Measurements from ENCODE around the gene PACC1. TPM values are rescaled to one million over a fixed set of nuclear protein-coding genes. Genes with fewer than 3 reads are reported as not detected.

PACC1 gene
- total and polyA plus RNA-seq, 11 donors = 1.8 to 7.9 (median 3.1) TPM

DNA sequence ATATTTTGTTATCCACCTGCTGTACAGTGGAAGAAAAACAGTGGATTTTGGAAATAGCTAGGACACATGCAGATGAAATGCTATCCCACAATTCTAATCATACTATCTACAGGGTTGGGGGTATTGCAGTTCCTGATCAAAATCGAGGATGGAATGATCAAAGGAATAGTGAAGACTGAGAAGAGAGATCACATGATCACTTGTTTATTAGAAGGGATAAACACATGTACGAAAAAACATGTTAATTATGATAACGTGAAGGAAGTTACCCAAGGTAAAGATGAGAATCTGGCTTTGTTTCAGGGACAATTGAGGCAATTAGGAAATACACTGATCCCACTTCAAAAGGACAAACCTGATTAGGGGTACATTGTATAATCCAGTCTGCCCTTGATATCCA lies 9.2 kb upstream of the PACC1 start:
- WGBS, 4 donors = 76 to 85% (median 84%) methylated on average over 3 of the region's 3 CpGs
- ATAC-seq (no peak), DNase-seq (no peak)
- Histone ChIP-seq H3K4me3 (no peak overlapping the region), H3K9me3 (no peaks in the 10 kb centered on the region), H3K4me1 (no peaks in the 10 kb centered on the region), H3K27me3 (no peaks in the 10 kb centered on the region), H3K36me3 (no peaks in the 10 kb centered on the region), H3K27ac (no peak overlapping the region)
- TF ChIP-seq POLR2A (IDR thresholded peaks at IDR 0.05) = no peak
- TF ChIP-seq, protein P1, sequence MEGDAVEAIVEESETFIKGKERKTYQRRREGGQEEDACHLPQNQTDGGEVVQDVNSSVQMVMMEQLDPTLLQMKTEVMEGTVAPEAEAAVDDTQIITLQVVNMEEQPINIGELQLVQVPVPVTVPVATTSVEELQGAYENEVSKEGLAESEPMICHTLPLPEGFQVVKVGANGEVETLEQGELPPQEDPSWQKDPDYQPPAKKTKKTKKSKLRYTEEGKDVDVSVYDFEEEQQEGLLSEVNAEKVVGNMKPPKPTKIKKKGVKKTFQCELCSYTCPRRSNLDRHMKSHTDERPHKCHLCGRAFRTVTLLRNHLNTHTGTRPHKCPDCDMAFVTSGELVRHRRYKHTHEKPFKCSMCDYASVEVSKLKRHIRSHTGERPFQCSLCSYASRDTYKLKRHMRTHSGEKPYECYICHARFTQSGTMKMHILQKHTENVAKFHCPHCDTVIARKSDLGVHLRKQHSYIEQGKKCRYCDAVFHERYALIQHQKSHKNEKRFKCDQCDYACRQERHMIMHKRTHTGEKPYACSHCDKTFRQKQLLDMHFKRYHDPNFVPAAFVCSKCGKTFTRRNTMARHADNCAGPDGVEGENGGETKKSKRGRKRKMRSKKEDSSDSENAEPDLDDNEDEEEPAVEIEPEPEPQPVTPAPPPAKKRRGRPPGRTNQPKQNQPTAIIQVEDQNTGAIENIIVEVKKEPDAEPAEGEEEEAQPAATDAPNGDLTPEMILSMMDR (IDR thresholded peaks at IDR 0.05) = no peak
- intact Hi-C loops (cut with DNase I) = no loop called here

DNA sequence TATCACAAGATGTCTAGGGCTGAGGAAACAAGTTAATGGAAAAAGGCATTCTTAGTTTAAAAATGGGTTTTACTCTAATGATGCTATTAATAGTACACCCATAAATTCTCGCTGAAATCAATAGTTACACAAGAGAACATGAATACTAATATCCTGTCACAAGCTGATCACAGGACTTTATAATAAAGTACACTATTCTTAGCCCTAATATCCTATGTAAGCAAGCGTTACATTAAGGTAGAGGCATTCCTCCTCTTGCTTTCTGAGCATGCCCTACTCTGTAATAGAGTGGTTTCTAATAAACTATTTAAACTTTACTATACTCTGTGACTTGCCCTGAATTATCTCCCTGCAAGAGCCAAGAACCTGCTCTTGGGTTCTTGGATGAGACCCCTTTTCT lies 6.5 kb upstream of the PACC1 start:
- 75 to 82% (median 79%) methylated on average over 2 of the region's 2 CpGs for WGBS, 4 donors
- intact Hi-C loops (cut with DNase I) = no loop called here
- Histone ChIP-seq H3K27ac (no peak overlapping the region), H3K27me3 (no peaks in the 10 kb centered on the region), H3K4me3 (no peak overlapping the region), H3K4me1 (no peaks in the 10 kb centered on the region), H3K9me3 (no peaks in the 10 kb centered on the region), H3K36me3 (no peaks in the 10 kb centered on the region)
- DNase-seq = no peak
- no peak for ATAC-seq
- TF ChIP-seq, protein P1 (IDR thresholded peaks at IDR 0.05) = no peak
- TF ChIP-seq POLR2A (IDR thresholded peaks at IDR 0.05) = no peak

DNA sequence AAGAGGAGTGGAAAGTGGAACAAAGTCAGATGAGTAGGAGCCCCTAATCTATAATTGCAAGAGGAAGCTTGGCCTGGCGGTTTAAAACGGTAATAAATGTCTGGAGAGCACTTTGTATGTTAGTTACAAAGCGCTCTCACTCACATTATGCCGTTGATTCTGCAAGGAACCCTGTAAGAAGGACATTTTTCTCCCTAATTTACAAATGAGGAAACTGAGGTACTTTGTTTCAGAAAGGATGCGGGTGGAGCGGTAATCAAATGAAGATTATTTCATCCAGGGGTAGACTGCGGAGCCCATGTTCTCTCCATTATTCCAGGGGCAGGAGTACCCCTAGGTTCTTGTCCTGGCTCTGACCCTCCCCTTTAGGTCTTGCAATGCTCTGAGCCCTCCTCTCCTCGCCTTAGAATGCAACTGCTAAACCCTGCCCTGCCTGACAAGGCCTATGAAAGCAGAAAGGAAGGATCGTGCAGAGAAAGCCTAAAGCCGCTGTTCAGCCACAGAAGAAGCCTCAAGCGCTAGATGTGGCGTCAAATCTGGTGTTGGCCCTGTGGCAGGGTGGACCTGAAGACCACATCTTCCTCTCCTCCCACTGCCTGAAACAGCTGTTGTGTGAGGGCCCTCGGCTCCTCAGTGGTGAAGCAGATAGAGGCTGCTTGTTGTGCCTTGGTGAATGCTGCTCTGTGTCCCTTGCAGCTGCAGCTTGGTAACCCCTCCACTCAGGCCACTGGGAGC lies 588 bp upstream of the PACC1 start:
- H3K27ac ChIP-seq = peak overlapping the region in 10 of 12 donors; percentile 5 to 79 (median 51)
- 65 to 76% (median 74%) methylated on average over 12 to 13 of the region's 13 CpGs for WGBS, 4 donors

DNA sequence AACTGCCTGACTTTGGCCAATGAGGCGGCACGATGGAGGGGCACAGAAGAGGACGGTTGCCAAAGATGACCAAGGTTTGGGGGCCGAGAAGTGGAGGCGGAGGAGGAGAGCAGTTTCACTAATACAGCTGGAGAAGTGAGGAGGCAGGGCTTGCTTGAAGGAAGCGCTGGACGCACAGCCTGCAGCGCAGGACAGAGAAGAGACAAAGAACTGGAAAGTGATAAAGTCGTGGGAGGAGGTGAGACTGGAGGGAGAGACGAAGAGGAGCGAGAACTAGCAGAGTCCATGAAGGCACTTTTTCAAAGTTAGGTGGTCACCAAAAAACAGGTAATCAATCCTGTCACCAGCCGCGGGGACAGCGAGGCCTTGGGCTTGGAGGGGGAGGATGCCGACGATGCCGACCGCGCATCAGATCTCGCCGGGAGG lies 771 bp downstream of the PACC1 start:
- Histone ChIP-seq H3K4me3 (peak overlapping the region; percentile 68 to 96 (median 88)), H3K36me3 (peaks cover 0 to 29% (median 15%) of the 10 kb centered on the region in 9 donors), H3K27ac (peak overlapping the region in 4 of 12 donors; percentile 62 to 79 (median 65)), H3K4me1 (peaks cover 0 to 54% (median 6%) of the 10 kb centered on the region in 12 donors), H3K9me3 (no peaks in the 10 kb centered on the region), H3K27me3 (no peaks in the 10 kb centered on the region)
- no peak for TF ChIP-seq POLR2A (IDR thresholded peaks at IDR 0.05)
- TF ChIP-seq, protein P1 (IDR thresholded peaks at IDR 0.05) = no peak
- ATAC-seq (peak in 1 of 4 donors; percentile 3), DNase-seq (no peak)
- intact Hi-C loops (cut with DNase I) = no loop called here
- 19 to 24% (median 21%) methylated on average over 21 of the region's 21 CpGs for WGBS, 4 donors

More for the DNA sequence above, 588 bp upstream of the PACC1 start:
- TF ChIP-seq, protein P1 (IDR thresholded peaks at IDR 0.05) = no peak
- TF ChIP-seq POLR2A (IDR thresholded peaks at IDR 0.05) = no peak
- Histone ChIP-seq H3K9me3 (no peaks in the 10 kb centered on the region), H3K4me1 (peaks cover 0 to 48% (median 6%) of the 10 kb centered on the region in 12 donors), H3K27me3 (no peaks in the 10 kb centered on the region), H3K36me3 (peaks cover 0 to 15% (median 2%) of the 10 kb centered on the region in 9 donors), H3K4me3 (peak overlapping the region in 11 of 12 donors; percentile 68 to 96 (median 86))
- ATAC-seq (no peak), DNase-seq (no peak)
- intact Hi-C loops (cut with DNase I) = no loop called here
